Measurements from ENCODE around the gene CDC73. TPM values are rescaled to one million over a fixed set of nuclear protein-coding genes. Genes with fewer than 3 reads are reported as not detected.
"Not testable (repeated sequence)": the region's sequence is repeated elsewhere in the genome, so short reads cannot be mapped to it uniquely, and the experiment has no call there.

The CDC73 gene
- total RNA-seq, 1 donor from 2014 or later: 59.8 TPM

GRCh38 chr1:193222056-193222615 lies 100.3 kb downstream of the CDC73 start:
- no peak for ATAC-seq
- Histone ChIP-seq H3K4me3 (no peak overlapping the region), H3K36me3 (peaks cover 6% of the 10 kb centered on the region), H3K9me3 (no peaks in the 10 kb centered on the region), H3K27me3 (ENCODE audit: low read depth) (no peaks in the 10 kb centered on the region), H3K27ac (no peak overlapping the region), H3K4me1 (peaks cover 14% of the 10 kb centered on the region)
- intact Hi-C loops (cut with DNase I): no loop called here
- no peak for TF ChIP-seq CTCF (IDR thresholded peaks at IDR 0.05)
- DNase-seq: no peak

- H3K4me1 ChIP-seq: no peaks in the 10 kb centered on the region
- TF ChIP-seq CTCF (IDR thresholded peaks at IDR 0.05): no peak
- H3K4me3 ChIP-seq: no peak overlapping the region
- ATAC-seq (no peak), DNase-seq (no peak)
- H3K36me3 ChIP-seq: peaks cover 12% of the 10 kb centered on the region
- H3K27ac ChIP-seq: no peak overlapping the region
- no peaks in the 10 kb centered on the region for H3K27me3 ChIP-seq (ENCODE audit: low read depth)
- intact Hi-C loops (cut with DNase I): no loop called here
- H3K9me3 ChIP-seq: no peaks in the 10 kb centered on the region
These were observed 107.3 kb downstream of the CDC73 start for GRCh38 chr1:193229136-193229535.

- H3K27me3 ChIP-seq (ENCODE audit: low read depth); H3K4me1 ChIP-seq; H3K27ac ChIP-seq; H3K4me3 ChIP-seq; DNase-seq; intact Hi-C loops (cut with DNase I); H3K9me3 ChIP-seq; ATAC-seq: not testable (repeated sequence)
- H3K36me3 ChIP-seq: peaks cover 15% of the 10 kb centered on the region
These were observed 109.3 kb downstream of the CDC73 start for GRCh38 chr1:193231146-193231545.

- Histone ChIP-seq H3K4me1 (no peaks in the 10 kb centered on the region), H3K4me3 (no peak overlapping the region), H3K9me3 (no peaks in the 10 kb centered on the region), H3K36me3 (peaks cover 32% of the 10 kb centered on the region), H3K27ac (no peak overlapping the region), H3K27me3 (ENCODE audit: low read depth) (no peaks in the 10 kb centered on the region)
- DNase-seq: no peak
- no peak for ATAC-seq
- TF ChIP-seq CTCF (IDR thresholded peaks at IDR 0.05): no peak
- intact Hi-C loops (cut with DNase I): no loop called here
These were observed 112.7 kb downstream of the CDC73 start for GRCh38 chr1:193234530-193234929.

GRCh38 chr1:193237381-193237978 lies 115.6 kb downstream of the CDC73 start:
- Histone ChIP-seq H3K4me1 (no peaks in the 10 kb centered on the region), H3K36me3 (peaks cover 32% of the 10 kb centered on the region), H3K27ac (no peak overlapping the region), H3K4me3 (no peak overlapping the region), H3K27me3 (ENCODE audit: low read depth) (no peaks in the 10 kb centered on the region), H3K9me3 (no peaks in the 10 kb centered on the region)
- no peak for TF ChIP-seq CTCF (IDR thresholded peaks at IDR 0.05)
- DNase-seq (no peak), ATAC-seq (no peak)
- intact Hi-C loops (cut with DNase I): no loop called here

GRCh38 chr1:193240609-193241008 lies 118.8 kb downstream of the CDC73 start:
- ATAC-seq (no peak), DNase-seq (no peak)
- H3K27ac ChIP-seq: no peak overlapping the region
- intact Hi-C loops (cut with DNase I): no loop called here
- H3K9me3 ChIP-seq: no peaks in the 10 kb centered on the region
- H3K4me1 ChIP-seq: no peaks in the 10 kb centered on the region
- no peaks in the 10 kb centered on the region for H3K27me3 ChIP-seq (ENCODE audit: low read depth)
- peaks cover 20% of the 10 kb centered on the region for H3K36me3 ChIP-seq
- TF ChIP-seq CTCF (IDR thresholded peaks at IDR 0.05): no peak
- no peak overlapping the region for H3K4me3 ChIP-seq
